HG03095 (cell line): ENCODE results near the gene PLA2G5.
"Not testable (repeated sequence)": the region's sequence is repeated elsewhere in the genome, so short reads cannot be mapped to it uniquely, and the experiment has no call there.

ENCODE experiments used
- ATAC-seq: cut with Tn5 transposase; IDR thresholded peaks from one replicate; pipeline ENCODE4 v1.9.1; 2021; ENCODE audit warnings: moderate library complexity; ENCODE audit not compliant: unreplicated experiment

The PLA2G5 gene, protein sequence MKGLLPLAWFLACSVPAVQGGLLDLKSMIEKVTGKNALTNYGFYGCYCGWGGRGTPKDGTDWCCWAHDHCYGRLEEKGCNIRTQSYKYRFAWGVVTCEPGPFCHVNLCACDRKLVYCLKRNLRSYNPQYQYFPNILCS

DNA sequence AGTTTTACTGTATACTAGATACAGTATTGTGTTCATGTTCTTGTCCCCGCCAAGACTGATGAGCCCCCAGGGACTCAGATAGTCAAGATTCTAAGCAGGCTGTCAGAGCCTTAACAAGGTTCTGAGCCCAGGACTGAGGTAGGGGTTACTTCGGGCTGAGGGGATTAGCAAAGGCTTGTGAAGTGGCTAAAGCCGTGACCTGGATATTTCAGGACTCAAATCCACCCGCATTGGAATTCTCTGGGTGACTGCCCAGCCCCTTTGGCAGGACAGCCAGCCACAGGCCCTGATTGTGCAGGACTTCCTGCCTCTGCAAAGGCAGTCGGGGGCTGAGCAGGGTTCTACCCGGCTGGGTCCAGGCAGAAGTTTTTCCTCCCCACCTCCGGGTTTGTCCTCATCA is at the start of gene PLA2G5:
PLA2G5 (plus strand) TSS at position 321 of the 400 bp plus-strand sequence. CDS start 14,637 bp downstream, outside the sequence.
- ATAC-seq, result no peak

DNA sequence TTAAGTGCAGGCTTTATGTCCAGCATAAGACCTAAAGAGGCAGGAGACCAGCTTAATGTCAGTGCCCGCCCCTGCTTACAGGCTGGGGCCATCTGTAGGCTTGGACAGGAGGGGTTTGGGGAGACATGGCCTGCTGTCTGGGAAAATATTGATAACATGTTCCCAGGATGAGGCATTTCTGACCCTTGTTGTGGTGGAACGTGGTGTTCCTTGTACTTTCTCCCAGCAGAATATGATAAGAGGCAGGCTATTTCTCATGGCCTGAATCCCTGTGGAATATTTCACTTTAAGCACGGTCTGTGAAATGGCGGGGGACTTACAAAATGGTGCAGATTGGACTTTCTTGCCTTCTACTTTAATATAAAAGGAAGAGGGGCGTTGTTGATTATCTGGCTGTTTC is 41.9 kb upstream of the PLA2G5 start:
- ATAC-seq, result no peak

DNA sequence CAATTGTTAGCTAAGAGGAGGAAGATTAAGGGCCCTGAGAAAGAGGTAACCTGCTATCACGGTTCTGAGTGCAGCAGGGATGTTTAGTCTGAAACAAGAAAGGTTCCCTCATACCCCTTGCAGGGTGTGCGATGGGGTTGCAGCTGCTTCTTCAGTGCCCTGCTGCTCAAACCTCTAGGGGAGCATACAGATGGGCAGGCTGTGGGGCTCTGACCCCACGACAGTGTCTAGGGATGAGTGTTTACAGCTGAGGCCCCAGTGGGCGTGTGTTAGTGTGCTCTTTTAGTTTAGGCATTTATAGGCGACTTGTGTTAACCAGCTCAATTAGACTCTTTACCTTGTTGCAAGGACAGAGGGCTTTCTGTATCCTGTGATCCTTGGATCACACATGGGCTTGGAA is 41.3 kb upstream of the PLA2G5 start:
- ATAC-seq, result no peak

DNA sequence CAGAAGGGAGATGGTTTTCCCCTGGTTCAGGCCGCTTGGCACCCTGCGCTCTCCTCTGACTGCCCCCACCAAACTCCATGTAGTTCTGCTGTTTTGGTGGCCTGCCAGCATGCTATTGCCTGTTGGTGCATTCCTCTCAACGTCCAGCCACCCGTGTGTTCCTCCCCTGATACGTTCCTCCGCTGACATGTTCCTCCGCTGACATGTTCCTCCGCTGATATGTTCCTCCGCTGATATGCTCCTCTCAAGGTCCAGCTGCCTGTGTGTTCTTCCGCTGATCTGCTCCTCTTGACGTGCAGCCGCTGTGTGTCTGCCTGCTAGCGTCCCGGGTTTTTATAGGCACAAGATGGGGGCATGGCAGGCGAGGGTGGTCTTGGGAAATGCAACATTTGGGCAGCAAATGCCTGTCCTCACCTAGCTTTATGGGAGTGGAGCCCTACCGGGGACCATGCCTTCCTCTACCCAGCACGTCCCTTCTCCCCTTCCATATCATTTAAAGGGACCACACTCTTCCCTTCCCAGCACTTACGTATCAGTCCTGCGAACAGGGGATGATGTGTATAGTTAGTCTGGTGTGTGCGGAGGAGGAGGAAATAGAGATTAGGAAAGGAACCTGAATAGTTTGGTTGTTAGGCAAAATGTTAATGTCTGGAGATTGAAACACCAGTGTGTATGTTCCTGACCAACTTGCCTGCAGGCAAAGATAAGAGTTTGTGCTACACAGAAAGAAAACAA is 40.6 kb upstream of the PLA2G5 start:
- no peak for ATAC-seq

DNA sequence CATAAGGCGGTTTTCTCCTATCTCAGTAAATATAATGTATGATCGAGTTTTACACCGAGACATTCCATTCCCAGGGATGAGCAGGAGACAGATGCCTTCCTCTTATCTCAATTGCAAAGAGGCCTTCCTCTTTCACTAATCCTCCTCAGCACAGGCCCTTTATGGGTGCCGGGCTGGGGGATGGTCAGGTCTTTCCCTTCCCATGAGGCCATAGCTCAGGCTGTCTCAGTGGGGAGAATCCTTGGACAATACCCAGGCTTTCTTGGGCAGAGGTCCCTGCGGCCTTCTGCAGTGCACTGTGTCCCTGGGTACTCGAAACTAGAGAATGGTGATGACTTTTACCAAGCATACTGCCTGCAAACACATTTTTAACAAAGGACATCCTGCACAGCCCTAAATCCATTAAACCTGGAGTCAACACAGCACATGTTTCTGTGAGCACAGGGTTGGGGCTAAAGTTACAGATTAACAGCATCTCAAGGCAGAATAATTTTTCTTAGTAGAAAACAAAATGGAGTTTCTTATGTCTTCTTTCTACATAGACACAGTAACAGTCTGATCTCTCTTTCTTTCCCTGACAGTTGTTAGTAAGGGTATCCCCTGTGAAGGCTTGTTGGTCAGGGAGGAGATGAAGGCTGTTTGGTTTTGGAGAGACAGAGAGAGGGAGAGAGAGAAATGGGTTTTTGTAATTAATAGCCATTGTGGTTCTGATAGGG is 39.4 kb upstream of the PLA2G5 start:
- ATAC-seq, result not testable (repeated sequence)

DNA sequence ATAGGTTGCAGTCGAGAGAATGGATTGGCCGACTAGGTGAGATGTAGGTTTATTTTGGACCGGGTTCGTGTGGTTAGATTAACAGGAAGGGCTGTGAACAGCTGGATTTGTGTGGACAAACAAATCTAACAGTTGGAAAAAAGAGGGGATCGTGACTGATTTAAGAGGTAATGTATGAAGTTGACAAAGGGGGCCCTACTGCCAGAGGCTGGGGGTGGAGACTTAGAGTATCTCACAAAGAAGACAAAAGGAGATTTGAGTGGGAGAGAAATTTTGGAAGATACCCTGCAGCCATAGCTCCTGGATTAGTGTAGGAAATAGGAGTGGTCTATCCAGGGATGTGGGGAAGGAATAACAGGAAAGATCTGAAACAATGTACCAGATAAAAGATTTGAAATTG is 38.8 kb upstream of the PLA2G5 start:
- no peak for ATAC-seq

DNA sequence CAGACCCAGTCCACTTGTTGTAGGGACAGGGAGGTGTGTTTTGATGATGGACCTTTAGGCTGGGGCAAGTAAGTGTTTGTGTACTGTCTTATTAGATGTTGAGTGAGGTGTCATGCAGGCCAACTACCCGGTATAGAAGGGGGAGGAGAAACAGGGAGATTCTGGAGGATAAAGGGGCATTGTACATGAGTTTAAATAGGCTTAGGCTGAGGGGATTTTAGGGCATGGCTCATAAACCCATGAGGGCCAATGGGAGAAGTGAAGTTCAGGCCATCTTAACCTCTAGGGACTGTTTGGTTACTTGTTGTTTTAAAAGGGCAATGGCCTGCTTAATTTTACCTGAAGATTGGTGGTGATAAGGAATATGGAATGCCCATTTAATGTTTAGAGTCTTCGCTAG is 38.2 kb upstream of the PLA2G5 start:
- ATAC-seq, result no peak

DNA sequence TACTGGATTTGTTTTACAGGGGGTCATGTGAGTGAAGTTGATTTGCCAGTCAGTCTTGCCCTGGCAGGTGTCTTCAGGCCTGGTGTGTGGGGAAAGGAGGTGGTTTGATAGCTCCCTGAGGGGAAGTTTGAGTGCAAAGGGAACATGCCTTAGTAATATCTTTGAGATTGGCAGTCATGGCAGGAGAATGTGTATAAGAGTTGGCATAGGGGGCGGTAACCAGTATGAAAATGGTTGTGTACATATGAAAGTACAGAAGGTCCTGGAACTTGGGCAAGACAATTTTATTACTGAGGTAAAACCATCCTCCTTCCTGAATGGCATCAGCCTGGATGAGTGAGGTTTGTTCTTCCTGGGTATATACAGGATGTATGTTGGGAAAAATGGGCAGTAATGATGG is 37.6 kb upstream of the PLA2G5 start:
- ATAC-seq, result no peak

DNA sequence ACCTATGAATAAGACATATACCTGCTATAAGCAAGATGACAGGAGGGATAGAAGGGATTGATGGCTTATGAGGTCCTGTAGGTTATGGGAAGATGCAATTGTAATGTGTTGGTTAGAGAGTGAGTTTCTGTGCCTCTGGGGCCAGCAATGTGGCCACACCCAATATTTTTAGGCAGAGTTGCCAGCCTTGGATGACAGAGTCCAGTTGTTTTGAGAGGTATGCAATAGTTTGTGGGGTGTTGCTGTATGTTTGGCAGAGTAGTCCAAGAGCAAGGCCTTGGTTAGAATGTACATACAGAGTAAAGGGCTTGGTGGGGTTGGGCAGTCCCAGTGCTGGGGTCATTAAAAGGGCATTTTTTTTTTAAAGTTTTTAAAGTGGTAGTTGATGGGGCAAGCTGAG is 36.6 kb upstream of the PLA2G5 start:
- no peak for ATAC-seq

DNA sequence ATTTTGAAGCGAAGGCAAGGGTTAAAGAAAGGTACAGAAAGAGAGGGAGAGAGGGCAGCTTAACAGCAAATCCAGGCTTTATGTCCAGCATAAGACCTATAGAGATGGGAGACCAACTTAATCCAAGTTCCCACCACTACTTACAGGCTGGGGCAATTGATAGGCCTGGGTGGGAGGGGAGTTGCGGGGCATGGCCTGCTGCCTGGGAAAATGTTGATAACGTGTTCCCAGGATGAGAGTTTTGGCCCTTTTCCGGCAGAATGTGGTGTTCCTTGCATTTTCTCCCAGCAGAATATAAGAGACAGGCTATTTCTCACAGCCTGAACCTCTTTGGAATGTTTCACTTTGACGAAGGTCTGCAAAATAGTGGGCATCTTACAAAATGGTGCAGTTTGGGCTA is 34.9 kb upstream of the PLA2G5 start:
- no peak for ATAC-seq

DNA sequence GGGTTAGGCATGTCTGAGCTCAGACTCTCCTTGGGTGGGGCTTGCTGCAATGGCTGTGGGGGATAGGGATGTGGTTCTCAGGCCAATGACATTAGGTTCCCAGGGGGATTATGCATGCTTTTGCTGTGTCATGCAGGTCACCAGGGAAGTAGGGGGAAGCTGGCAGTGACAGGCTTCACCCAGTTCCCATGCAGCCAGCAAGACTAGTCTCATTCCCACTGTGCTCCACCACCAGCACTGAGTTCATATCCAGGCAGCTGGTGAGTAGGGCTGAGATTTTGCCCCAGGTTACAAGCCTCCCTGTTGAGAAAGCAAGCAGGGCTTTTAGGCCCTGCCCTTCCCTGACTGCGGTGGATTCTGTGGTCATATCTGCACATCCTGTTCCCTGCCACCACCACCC is 32.1 kb upstream of the PLA2G5 start:
- ATAC-seq, result no peak

DNA sequence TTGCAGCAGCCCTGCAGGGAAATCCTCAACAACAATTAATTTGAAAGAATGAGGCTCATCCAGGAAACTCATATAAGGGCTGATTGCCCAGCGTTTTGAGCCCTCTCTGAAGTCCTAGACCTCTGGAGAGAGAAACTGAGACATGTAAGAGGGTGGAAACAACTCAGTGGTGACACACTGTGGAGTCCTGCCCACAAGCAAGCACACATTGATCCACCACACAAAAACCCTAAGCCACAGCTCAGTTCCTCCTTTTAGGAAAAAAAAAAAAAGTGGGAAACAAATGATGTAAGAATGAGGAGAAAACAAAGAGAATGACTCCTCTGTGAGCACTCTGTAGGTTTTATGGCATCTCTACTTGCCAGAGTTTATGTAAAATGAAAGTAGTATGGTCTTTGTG is 22.9 kb upstream of the PLA2G5 start:
- ATAC-seq, result no peak

DNA sequence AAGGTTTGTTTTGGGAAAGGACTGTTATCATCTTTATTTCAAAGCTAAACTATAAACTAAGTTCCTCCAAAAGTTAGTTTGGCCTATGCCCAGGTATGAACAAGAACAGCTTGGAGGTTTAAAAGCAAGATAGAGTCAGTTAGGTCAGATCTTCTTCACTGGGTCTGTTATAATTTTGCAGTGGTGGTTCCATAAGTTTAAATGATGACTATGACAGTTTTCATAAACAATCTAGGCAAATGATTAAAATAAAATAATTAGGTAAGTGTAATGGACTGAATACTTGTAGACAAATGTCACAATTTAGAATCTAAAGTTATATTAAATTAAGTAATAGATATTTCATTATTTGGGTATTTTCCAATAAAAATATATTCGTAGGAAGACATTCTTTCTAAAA is 21.4 kb upstream of the PLA2G5 start:
- no peak for ATAC-seq

DNA sequence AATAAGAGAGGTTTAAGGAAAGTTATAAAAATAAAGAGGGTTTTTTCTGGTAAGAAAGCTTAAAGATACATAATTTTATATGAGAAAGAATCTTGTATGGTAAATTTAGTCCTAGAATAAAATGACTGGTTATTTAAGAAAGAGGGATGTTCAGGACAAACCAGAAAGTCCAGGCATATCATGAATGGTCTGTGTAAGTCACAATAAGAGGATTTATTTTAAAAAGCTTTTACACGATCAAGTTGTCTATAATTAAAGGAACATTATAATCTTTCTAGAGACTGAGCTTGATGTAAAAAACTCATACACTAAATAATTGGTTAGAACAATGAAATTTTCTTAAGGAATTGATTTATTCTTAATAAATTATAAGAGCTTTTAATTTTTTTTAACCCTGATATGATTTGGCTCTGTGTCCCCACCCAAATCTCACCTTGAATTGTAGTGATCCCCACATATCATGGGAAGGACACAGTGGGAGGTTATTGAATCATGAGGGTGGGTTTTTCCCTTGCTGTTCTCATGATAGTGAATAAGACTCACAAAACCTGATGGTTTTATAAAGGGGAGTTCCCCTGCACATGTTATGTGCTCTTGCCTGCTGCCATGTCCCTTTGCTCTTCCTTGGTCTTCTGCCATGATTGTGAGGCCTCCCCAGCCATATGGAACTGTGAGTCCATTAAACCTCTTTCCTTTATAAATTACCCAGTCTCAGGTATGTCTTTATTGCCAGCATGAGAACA is 20.8 kb upstream of the PLA2G5 start:
- ATAC-seq, result not testable (repeated sequence)

DNA sequence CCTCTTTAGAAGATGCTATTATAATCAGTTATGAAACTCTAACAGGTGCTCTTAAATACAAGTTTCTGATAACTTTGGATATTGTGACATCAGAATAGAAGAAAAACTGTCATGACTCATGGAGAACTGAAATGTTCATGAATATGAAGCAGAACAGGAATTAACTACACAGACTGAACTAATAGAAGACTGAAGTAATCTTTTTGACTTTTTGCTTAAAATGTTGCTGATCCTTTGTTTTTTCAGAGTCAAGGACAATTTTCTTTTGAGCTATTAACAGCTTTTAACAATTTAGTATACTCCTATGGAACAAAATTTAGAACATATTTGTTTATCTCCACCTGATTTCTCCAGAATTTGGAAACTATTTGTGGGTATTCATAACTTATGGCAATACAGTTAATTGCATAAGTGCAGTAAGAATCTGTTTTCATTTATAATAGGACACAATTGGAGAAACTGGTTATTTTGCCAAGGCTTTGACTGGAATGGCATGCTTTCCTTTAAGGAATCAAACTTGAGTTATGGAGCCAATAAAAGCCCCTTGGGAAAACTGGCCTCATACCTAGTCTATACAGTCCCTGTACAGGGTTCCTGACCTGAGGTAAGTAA is 18.7 kb upstream of the PLA2G5 start:
- ATAC-seq, result no peak

DNA sequence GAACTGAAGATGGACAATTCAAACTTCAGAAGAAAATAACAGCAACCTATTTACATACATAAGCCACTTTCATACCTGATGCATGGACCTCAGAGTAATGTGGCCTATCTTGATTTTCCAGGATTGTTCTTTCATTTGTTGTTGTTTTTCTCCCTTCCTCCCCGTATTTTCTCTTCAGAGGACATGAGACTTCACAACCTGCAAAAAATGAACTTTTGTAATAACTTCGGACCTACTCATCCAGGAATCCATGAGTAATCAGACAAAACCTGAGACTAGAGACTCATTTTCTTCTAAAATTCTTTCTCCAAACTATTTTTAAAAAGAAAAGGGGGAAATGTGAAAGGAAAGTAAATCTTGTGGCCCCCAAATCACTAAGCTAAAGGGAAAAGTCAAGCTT is 17.6 kb upstream of the PLA2G5 start:
- no peak for ATAC-seq

DNA sequence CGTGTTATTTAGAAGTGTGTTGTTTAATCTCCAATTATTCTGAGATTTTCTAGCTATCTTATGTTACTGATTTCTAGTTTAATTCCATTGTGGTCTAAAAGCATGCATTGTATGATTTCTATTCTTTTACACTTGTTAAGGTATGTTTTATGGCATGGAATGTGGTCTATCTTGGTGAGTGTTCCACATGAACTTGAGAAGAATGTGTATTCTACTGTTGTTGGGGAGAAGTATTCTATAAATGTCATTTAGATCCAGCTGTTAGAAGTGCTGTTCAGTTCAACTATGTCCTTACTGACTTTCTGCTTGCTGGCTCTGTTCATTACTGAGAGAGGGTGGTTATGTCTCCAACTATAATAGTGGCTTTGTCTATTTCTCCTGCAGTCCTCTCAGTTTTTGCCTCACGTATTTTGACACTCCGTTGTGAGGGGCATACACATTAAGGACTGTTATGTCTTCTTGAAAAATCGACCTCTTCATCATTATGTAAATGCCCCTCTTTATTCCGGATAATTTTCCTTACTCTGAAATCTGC is 12.0 kb upstream of the PLA2G5 start:
- no peak for ATAC-seq

DNA sequence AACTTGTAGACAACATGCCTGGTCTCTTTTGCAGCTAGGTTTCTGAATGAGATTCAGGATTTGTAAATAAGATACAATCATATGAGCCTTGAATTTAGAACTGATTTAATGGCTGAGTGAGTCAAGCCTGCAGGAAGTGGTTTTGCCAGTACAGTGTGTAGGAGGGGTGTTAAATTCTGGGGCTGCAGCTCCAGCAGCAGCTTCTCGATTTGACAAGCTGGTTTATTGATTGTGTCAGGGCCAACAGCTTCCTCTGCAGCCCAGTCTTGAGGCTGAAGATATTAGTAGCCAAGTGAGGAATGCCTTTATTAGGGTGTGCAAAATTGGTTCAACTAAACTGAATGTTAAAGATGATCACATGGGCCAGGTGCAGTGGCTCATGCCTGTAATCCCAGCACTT is 11.5 kb upstream of the PLA2G5 start:
- ATAC-seq, result no peak

DNA sequence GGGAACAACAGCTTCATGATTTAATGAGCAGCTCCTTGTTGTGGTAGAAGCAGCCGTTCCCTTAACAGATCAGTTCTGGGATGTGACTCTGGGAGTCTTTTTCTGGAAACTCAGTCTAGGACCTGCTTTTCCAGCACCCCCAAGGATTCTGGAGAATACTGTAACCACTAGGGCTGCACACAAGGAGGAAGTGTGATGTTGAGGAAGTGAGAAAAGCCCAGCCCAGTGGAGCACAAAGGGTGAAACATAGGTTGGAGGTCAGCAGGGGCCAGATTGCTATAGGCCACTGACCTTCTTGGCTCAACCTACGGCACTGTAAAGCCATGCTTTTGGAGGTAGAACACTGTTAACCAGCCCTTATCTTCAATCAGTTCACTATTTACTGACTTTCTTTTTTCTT is 10.1 kb upstream of the PLA2G5 start:
- no peak for ATAC-seq

DNA sequence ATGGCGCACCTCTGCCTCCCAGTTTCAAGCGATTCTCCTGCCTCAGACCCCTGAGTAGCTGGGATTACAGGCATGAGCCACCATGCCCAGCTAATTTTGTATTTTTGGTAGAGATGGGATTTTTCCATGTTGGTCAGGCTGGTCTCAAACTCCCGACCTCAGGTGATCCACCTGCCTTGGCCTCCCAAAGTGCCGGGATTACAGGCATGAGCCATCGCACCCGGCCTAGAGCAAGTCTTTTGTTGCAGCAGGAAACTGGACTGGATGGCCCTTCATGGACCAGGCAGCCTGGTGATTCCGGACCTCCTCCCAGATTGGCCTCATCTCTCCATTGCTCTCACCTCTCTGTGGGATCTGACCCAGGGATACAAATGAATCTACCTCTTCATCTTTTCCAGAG is 9.2 kb upstream of the PLA2G5 start:
- ATAC-seq, result not testable (repeated sequence)

DNA sequence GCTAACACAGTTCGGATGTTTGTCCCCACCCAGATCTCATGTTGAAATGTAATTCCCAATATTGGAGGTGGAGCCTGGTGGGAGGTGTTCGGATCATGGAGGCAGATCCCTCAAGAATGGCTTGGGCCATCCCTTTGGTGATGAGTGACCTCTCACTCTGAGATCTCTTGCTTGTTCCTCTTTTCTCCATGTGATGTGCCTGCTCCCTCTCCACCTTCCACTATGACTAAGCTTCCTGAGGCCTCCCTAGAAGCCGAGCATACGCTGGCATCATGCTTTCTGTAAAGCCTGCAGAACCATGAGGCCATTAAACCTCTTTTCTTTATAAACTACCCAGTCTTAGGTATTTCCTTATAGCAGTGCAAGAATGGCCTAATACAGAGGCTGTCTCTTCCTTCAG is 8.1 kb upstream of the PLA2G5 start:
- no peak for ATAC-seq
